ENCODE data around the gene EPHB3.
"Not testable (repeated sequence)": the region's sequence is repeated elsewhere in the genome, so short reads cannot be mapped to it uniquely, and the experiment has no call there.

The EPHB3 gene

GRCh38 chr3:184601576-184602371, 40.2 kb downstream of the EPHB3 start:
- no peak for DNase-seq

GRCh38 chr3:184602372-184603150, 41.0 kb downstream of the EPHB3 start:
- DNase-seq, result no peak

GRCh38 chr3:184603151-184604030, 41.8 kb downstream of the EPHB3 start:
- no peak for DNase-seq

- DNase-seq, result no peak
Observed at GRCh38 chr3:184604039-184604601, 42.5 kb downstream of the EPHB3 start.

- no peak for DNase-seq
Observed at GRCh38 chr3:184604615-184605290, 43.2 kb downstream of the EPHB3 start.

GRCh38 chr3:184608209-184608608, 46.6 kb downstream of the EPHB3 start:
- no peak for DNase-seq

- DNase-seq, result no peak
Observed at GRCh38 chr3:184609476-184610244, 48.1 kb downstream of the EPHB3 start.

GRCh38 chr3:184610245-184610871, 48.8 kb downstream of the EPHB3 start:
- no peak for DNase-seq

GRCh38 chr3:184611607-184612281, 50.2 kb downstream of the EPHB3 start:
- DNase-seq, result no peak

GRCh38 chr3:184615396-184615795, 53.8 kb downstream of the EPHB3 start:
- DNase-seq, result no peak

GRCh38 chr3:184616436-184616835, 54.9 kb downstream of the EPHB3 start:
- no peak for DNase-seq

- DNase-seq, result not testable (repeated sequence)
Observed at GRCh38 chr3:184617306-184617705, 55.7 kb downstream of the EPHB3 start.

- DNase-seq, result no peak
Observed at GRCh38 chr3:184618811-184619210, 57.2 kb downstream of the EPHB3 start.

GRCh38 chr3:184619369-184619768, 57.8 kb downstream of the EPHB3 start:
- DNase-seq, result no peak

- no peak for DNase-seq
Observed at GRCh38 chr3:184619787-184620430, 58.3 kb downstream of the EPHB3 start.

GRCh38 chr3:184620475-184621119, 59.0 kb downstream of the EPHB3 start:
- no peak for DNase-seq

GRCh38 chr3:184622156-184622555, 60.6 kb downstream of the EPHB3 start:
- not testable (repeated sequence) for DNase-seq

GRCh38 chr3:184626923-184627322, 65.3 kb downstream of the EPHB3 start:
- no peak for DNase-seq

GRCh38 chr3:184629555-184630160, 68.1 kb downstream of the EPHB3 start:
- no peak for DNase-seq
